GM21381 (cell line): Measurements from ENCODE around the gene PLCXD3.

Source experiments
- ATAC-seq: cut with Tn5 transposase; IDR thresholded peaks from one replicate; pipeline ENCODE4 v1.9.1; 2021; ENCODE audit warnings: mild to moderate bottlenecking, moderate library complexity; ENCODE audit not compliant: unreplicated experiment

Gene PLCXD3

GRCh38 chr5:41289970-41290464 lies 220.4 kb downstream of the PLCXD3 start:
- no peak for ATAC-seq

- no peak for ATAC-seq
Observed at GRCh38 chr5:41286696-41287095, 223.7 kb downstream of the PLCXD3 start.

- no peak for ATAC-seq
Observed at GRCh38 chr5:41286165-41286564, 224.2 kb downstream of the PLCXD3 start.

- no peak for ATAC-seq
Observed at GRCh38 chr5:41284938-41285337, 225.5 kb downstream of the PLCXD3 start.

GRCh38 chr5:41281215-41281810 lies 229.1 kb downstream of the PLCXD3 start:
- no peak for ATAC-seq

GRCh38 chr5:41279040-41279439 lies 231.4 kb downstream of the PLCXD3 start:
- no peak for ATAC-seq

GRCh38 chr5:41277476-41278245 lies 232.7 kb downstream of the PLCXD3 start:
- no peak for ATAC-seq

- peak; percentile 79 for ATAC-seq
Observed at GRCh38 chr5:41275813-41276512, 234.4 kb downstream of the PLCXD3 start.

- peak; percentile 86 for ATAC-seq
Observed at GRCh38 chr5:41270423-41271251, 239.8 kb downstream of the PLCXD3 start.

GRCh38 chr5:41268894-41269293 lies 241.5 kb downstream of the PLCXD3 start:
- ATAC-seq, result no peak

- ATAC-seq, result no peak
Observed at GRCh38 chr5:41266377-41266776, 244.0 kb downstream of the PLCXD3 start.

GRCh38 chr5:41264019-41264418 lies 246.4 kb downstream of the PLCXD3 start:
- no peak for ATAC-seq

GRCh38 chr5:41263335-41263734 lies 247.1 kb downstream of the PLCXD3 start:
- ATAC-seq, result no peak
